DND-41 (cell line): Measurements from ENCODE around the gene RUVBL2.

Source experiments
- EZH2 ChIP-seq: IDR thresholded peaks from 3 replicates; pipeline ENCODE4 v1.6.1; 2012; ENCODE audit warnings: borderline replicate concordance, low read depth, mild to moderate bottlenecking, moderate library complexity, low read length, inconsistent platforms; ENCODE audit not compliant: severe bottlenecking
- TF ChIP-seq, protein P1 (sequence below): IDR thresholded peaks from 2 replicates; pipeline ENCODE4 v1.5.1; 2012; ENCODE audit warnings: borderline replicate concordance, low read length, moderate library complexity, mild to moderate bottlenecking; ENCODE audit not compliant: poor library complexity, severe bottlenecking; ENCODE audit errors: extremely low read depth

DNA sequence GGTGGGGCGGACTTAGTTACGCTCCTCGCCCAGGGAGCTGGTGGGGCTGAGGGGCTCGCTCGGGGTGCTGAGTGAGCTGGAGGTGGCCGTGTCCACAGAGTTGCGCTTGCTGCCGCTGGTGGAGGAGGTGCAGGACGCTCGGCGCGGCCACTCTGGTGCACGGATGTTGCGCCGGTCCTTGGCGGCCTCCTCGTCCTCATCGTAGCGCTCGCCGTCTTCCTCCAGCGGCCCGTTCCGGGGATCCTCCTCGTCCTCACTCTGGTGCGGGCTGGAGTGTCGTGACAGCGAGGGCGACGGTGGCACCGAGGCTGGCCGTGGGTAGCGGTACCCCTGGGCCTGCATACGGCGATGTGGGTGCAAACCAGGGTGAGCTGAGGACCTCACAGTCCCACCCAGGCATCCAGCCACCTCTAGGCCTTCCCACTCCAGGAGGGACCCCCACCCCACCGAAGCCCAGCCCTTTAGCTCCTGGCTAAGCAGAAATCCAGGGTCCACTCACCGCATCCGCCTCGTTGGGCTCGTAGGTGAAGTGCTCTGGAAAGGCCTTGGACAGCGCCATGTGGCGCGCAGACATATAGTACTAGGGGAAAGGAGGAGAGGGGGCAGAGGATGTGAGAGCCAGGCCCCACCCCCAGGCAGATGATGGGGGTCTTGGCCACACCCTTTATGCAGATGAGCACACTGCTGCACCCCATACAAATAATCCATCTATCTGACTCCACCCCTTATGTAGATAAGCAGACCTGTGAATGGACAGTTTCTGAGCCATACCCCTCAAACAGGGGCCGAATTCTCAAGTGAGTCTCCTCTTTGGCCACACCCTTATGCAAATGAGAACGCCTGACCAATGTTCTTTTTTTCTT, 24.2 kb upstream of the RUVBL2 start:
- TF ChIP-seq, protein P1, sequence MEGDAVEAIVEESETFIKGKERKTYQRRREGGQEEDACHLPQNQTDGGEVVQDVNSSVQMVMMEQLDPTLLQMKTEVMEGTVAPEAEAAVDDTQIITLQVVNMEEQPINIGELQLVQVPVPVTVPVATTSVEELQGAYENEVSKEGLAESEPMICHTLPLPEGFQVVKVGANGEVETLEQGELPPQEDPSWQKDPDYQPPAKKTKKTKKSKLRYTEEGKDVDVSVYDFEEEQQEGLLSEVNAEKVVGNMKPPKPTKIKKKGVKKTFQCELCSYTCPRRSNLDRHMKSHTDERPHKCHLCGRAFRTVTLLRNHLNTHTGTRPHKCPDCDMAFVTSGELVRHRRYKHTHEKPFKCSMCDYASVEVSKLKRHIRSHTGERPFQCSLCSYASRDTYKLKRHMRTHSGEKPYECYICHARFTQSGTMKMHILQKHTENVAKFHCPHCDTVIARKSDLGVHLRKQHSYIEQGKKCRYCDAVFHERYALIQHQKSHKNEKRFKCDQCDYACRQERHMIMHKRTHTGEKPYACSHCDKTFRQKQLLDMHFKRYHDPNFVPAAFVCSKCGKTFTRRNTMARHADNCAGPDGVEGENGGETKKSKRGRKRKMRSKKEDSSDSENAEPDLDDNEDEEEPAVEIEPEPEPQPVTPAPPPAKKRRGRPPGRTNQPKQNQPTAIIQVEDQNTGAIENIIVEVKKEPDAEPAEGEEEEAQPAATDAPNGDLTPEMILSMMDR: no peak
- TF ChIP-seq EZH2: no peak
